GM12801 (cell line): ENCODE data around the gene PLXNC1.

Source experiments
- TF ChIP-seq, protein P1 (sequence below): IDR thresholded peaks from one replicate; pipeline ENCODE4 v1.5.1; 2011; ENCODE audit warnings: control low read depth; ENCODE audit not compliant: insufficient read length; ENCODE audit errors: extremely low read depth

Gene PLXNC1

DNA sequence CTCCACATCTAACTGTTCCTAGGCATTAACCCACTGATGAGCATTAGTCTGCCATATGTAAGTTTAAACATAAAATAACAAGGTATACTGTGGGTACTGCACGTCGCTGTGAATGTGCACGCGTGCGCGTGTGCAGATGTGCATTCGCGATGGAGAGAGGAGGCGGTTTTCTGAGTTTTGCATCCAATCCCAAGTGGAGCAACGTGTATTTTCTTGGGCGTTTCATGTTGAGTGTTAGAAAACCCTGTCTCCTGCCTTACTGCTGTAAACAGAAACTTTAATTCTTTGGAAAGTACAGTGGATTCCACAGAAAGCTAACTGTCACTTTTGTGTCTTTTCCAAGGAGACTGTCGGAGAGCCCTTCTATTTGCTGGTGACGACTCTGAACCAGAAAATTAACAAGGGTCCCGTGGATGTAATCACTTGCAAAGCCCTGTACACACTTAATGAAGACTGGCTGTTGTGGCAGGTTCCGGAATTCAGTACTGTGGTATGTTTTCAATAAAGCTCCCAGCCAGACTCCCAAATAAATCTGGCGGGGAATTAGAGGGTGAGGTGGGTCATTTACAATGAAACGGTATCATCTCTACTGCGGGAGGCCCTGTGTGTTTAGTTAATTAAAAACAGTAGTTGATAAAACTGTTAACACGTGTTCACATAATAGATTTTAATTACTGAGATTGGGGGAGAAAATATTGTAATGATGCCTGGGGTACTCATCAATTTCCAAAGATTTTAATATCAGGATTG is 116.5 kb downstream of the PLXNC1 start:
- TF ChIP-seq, protein P1, sequence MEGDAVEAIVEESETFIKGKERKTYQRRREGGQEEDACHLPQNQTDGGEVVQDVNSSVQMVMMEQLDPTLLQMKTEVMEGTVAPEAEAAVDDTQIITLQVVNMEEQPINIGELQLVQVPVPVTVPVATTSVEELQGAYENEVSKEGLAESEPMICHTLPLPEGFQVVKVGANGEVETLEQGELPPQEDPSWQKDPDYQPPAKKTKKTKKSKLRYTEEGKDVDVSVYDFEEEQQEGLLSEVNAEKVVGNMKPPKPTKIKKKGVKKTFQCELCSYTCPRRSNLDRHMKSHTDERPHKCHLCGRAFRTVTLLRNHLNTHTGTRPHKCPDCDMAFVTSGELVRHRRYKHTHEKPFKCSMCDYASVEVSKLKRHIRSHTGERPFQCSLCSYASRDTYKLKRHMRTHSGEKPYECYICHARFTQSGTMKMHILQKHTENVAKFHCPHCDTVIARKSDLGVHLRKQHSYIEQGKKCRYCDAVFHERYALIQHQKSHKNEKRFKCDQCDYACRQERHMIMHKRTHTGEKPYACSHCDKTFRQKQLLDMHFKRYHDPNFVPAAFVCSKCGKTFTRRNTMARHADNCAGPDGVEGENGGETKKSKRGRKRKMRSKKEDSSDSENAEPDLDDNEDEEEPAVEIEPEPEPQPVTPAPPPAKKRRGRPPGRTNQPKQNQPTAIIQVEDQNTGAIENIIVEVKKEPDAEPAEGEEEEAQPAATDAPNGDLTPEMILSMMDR, result no peak

DNA sequence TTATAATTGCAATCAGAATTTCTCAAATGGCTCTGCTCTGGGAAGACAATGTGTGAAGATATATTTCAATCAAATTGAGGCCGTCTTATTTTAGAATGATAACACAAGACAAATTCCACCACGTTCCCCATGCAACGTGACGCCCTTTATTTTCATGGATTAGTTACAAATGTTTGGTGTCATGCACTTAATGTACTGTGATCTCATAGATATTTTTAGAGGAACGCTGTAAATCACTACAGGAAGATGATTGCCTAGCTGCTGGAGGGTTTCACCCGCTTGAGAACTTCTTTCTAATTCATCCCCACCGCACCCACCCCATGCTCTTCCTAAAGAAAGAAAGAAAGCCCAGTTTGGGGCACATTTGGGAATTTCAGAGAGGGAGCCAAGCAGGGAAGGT is 117.2 kb downstream of the PLXNC1 start:
- TF ChIP-seq, protein P1, result no peak

DNA sequence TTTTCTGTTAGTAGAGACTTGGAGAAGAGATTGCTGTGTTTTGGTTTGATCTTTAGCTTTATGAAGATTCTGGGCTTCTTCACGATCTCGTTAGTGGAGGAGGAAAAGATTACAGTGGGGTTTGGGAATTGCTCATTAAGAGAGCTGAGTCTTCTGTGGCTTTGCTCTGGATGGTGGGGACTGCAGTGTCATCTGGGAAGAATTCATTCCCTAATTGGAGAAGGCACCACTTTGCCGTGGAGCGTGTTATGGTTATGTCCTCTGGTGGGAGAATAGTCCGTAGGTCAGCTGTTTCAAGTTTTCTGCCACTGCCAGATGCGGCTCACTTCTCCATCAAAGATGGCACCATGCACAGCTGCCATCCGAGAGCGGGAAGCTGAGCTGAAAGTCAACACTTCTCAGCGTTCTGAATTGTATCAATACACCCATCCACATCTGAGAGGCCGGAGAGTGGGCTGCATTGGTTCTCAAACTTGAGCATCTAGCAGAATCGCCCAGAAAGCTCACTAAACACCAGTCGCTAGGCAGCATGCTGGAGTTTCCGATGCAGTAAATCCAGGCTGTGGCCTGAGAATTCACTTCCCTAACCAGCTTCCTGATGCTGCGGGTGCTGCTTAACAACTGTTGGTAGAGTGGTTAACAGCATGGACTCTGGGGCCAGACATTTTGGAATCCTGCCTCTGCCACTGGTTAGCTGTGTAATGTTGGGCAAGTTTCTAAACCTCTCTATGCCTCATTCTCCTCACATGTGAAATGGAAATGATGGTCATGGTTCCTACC is 117.8 kb downstream of the PLXNC1 start:
- TF ChIP-seq, protein P1, result no peak

DNA sequence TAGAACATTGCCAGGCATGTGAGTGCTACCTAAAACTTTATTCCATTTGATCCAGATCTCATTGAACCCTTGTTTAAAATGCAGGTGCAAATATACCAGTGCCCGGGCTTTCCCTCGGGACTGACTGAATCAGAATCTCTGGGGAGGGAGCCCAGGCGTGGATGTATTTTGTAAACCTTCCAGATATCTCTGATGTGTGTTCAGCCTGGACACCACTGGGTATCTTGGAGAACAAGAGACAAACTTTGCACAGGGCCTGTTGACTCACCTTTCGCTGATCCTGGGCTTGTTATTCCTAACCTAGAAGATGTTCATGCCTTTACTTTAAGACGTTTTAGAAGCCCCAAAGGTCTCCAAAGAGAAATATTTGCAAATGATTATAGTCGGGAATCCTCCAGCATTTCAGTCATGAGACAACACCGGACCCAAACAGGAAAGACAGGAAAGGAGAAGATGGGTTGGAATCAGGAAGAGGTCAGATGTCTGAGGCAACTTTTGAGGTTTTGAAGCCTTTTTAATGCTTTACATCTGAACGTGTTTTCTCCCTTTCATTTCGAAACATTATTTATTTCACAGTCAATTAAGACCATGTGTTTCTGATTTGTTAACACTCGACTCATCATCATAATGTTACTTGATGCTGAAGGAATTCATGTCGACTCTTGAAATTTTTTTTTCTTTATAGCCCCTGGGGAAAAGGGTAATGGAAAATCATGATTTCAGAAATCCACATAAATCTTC is 118.6 kb downstream of the PLXNC1 start:
- TF ChIP-seq, protein P1, result no peak

DNA sequence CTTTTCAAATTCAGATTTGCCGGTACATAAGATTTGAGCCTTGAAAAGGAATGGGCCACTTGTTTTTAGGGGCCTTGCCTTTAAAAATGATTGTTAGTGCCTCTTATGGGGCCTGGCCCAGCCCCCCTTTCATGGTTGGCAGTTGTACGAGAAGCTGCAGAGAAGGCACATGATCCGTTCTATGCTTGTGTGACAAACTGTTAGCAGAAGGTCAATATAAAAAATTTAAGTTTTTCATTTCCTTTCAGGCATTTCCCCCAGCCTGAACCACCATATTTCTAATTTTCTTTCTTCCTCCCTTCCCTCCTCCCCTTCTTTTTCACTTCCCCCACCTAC is 119.1 kb downstream of the PLXNC1 start:
- TF ChIP-seq, protein P1, result no peak

DNA sequence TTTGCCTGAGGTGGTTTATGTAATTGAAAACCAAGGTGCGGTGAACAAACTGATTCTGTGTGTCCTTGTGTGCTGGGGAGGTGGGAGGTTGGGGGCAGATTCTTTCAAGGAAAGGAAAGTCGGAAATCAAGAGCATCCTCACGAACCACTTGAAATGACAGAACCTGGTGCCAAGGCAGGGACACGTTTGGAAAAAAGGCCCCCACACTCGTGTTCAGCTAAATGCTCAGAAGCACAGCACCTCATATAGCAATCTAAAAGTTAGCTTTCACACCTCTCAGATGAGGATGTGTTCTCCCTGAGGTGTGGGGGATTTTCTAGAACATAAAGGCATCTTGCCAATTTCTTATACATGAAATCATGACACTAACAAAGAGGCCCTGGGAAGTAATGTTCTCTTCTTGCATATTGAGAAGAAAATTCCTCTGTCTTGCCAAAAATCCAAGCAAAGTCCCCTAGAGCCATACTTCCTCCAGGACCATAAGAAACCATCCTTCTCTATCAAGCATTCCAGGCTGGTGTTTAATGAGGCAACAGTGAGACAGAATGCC is 119.6 kb downstream of the PLXNC1 start:
- TF ChIP-seq, protein P1, result no peak
